ENCODE results near the gene RHO. TPM values are rescaled to one million over a fixed set of nuclear protein-coding genes. Genes with fewer than 3 reads are reported as not detected.

Gene RHO
- polyA plus RNA-seq, 1 of the 3 experiments (the other 2 are of a cell fraction), result not detected

- TF ChIP-seq ZBTB33 (IDR thresholded peaks at IDR 0.05; ENCODE audit: borderline replicate concordance, low read depth) (no peak), POLR2AphosphoS5 (IDR thresholded peaks at IDR 0.05; ENCODE audit: low read depth, low read length) (no peak), RXRA (IDR thresholded peaks at IDR 0.05; ENCODE audit: borderline replicate concordance, low read depth) (peak; percentile 64; the same call in 1 of the 2 replicates), RAD21 (IDR thresholded peaks at IDR 0.05; ENCODE audit: low read length) (no peak), MAX (IDR thresholded peaks at IDR 0.05; ENCODE audit: low read depth) (peak; percentile 59), RFX5 (IDR thresholded peaks at IDR 0.05; ENCODE audit: low read length) (no peak), JUND (IDR thresholded peaks at IDR 0.05) (no peak), IRF3 (IDR thresholded peaks at IDR 0.05; ENCODE audit: low read depth, low read length) (no peak), EP300 (IDR thresholded peaks at IDR 0.05; ENCODE audit: borderline replicate concordance in 1 of 2, low read depth in 1 of 2, low read length in 1 of 2) (peak; percentile 53 to 57; a peak in 2 of 4 replicates), FOSL2 (IDR thresholded peaks at IDR 0.05; ENCODE audit: borderline replicate concordance, low read depth) (no peak), MEF2A (IDR thresholded peaks at IDR 0.05; ENCODE audit: borderline replicate concordance, low read depth) (no peak), USF2 (IDR thresholded peaks at IDR 0.05; ENCODE audit: borderline replicate concordance, low read depth, low read length) (no peak), SMC3 (IDR thresholded peaks at IDR 0.05; ENCODE audit: low read depth, low read length) (no peak), GATA2 (CRISPR knock-in tag; IDR thresholded peaks at IDR 0.05) (0 out of 2 replicates have a peak, but pooled peaks have one; percentile 12), FOXJ3 (CRISPR knock-in tag; IDR thresholded peaks at IDR 0.05) (no peak), USF1 (IDR thresholded peaks at IDR 0.05; ENCODE audit: borderline replicate concordance, low read depth) (no peak)
Observed at GRCh38 chr3:129560911-129561594, 32.6 kb downstream of the RHO start (continued).
